H9 (cell line): ENCODE measurements around the gene SP140L. TPM values are rescaled to one million over a fixed set of nuclear protein-coding genes. Genes with fewer than 3 reads are reported as not detected.

Source experiments
- DNase-seq: peaks from one replicate; pipeline ENCODE4 v3.0.0-alpha.2; 2017
- H2AFZ ChIP-seq: one replicate; pipeline ENCODE4 v1.6.1; 2013; ENCODE audit warnings: mild to moderate bottlenecking, low read length, control low read depth, moderate library complexity
- H2AK5ac ChIP-seq: 2 replicates; pipeline ENCODE4 v1.6.1; 2013; ENCODE audit warnings: low read length, control low read depth, mixed read lengths; ENCODE audit not compliant: insufficient read length
- H2BK120ac ChIP-seq: one replicate; pipeline ENCODE4 v1.6.1; 2013; ENCODE audit warnings: low read depth, mild to moderate bottlenecking, low read length, control low read depth, inconsistent platforms; ENCODE audit not compliant: poor library complexity, severe bottlenecking
- H2BK12ac ChIP-seq: 2 replicates; pipeline ENCODE4 v1.6.1; 2013; ENCODE audit warnings: low read length, control low read depth, mixed read lengths, low read depth; ENCODE audit not compliant: insufficient read length
- H2BK15ac ChIP-seq: 2 replicates; pipeline ENCODE4 v1.6.1; 2013; ENCODE audit warnings: low read depth, low read length, control low read depth
- H2BK20ac ChIP-seq: one replicate; pipeline ENCODE4 v1.6.1; 2013; ENCODE audit warnings: low read depth, mild to moderate bottlenecking, low read length, control low read depth, inconsistent platforms; ENCODE audit not compliant: poor library complexity, severe bottlenecking
- H2BK5ac ChIP-seq: 2 replicates; pipeline ENCODE4 v1.6.1; 2013; ENCODE audit warnings: low read length, control low read depth, mixed read lengths; ENCODE audit not compliant: insufficient read length
- H3K14ac ChIP-seq: 2 replicates; pipeline ENCODE4 v1.6.1; 2013; ENCODE audit warnings: low read length, control low read depth; ENCODE audit not compliant: insufficient read depth
- H3K18ac ChIP-seq: 2 replicates; pipeline ENCODE4 v1.6.1; 2013; ENCODE audit warnings: low read depth, mild to moderate bottlenecking, mixed read lengths, low read length, control low read depth; ENCODE audit not compliant: insufficient read length
- H3K23ac ChIP-seq: 2 replicates; pipeline ENCODE4 v1.6.1; 2013; ENCODE audit warnings: low read length, control low read depth, mixed read lengths, low read depth; ENCODE audit not compliant: insufficient read length
- H3K23me2 ChIP-seq: 2 replicates; pipeline ENCODE4 v1.6.1; 2013; ENCODE audit warnings: low read depth, mild to moderate bottlenecking, mixed read lengths, low read length, control low read depth; ENCODE audit not compliant: insufficient read length, poor library complexity, severe bottlenecking
- H3K27ac ChIP-seq: 2 replicates; pipeline ENCODE4 v1.5.1; 2013; ENCODE audit warnings: low read length, control low read depth, mixed read lengths, low read depth; ENCODE audit not compliant: insufficient read length
- H3K27me3 ChIP-seq: 2 replicates; pipeline ENCODE4 v1.6.1; 2013; ENCODE audit warnings: low read length, control low read depth, inconsistent platforms; ENCODE audit not compliant: insufficient read depth
- H3K4ac ChIP-seq: 2 replicates; pipeline ENCODE4 v1.6.1; 2013; ENCODE audit warnings: low read depth, mild to moderate bottlenecking, control low read depth, inconsistent platforms, low read length, moderate library complexity
- H3K4me1 ChIP-seq: 2 replicates; pipeline ENCODE4 v1.6.1; 2013; ENCODE audit warnings: low read length, control low read depth, inconsistent platforms; ENCODE audit not compliant: insufficient read depth
- H3K4me2 ChIP-seq: 2 replicates; pipeline ENCODE4 v1.6.1; 2013; ENCODE audit warnings: low read length, control low read depth, mixed read lengths; ENCODE audit not compliant: insufficient read length, insufficient read depth
- H3K56ac ChIP-seq: 2 replicates; pipeline ENCODE4 v1.6.1; 2013; ENCODE audit warnings: low read depth, mild to moderate bottlenecking, mixed read lengths, low read length, control low read depth; ENCODE audit not compliant: insufficient read length
- H3K79me1 ChIP-seq: 2 replicates; pipeline ENCODE4 v1.6.1; 2013; ENCODE audit warnings: low read depth, mild to moderate bottlenecking, moderate library complexity, low read length, control low read depth, inconsistent platforms; ENCODE audit not compliant: insufficient read depth, poor library complexity, severe bottlenecking
- H3K79me2 ChIP-seq: 2 replicates; pipeline ENCODE4 v1.6.1; 2013; ENCODE audit warnings: low read length, control low read depth, inconsistent platforms; ENCODE audit not compliant: insufficient read depth
- H3K9ac ChIP-seq: 2 replicates; pipeline ENCODE4 v1.6.1; 2013; ENCODE audit warnings: low read length, control low read depth, mixed read lengths; ENCODE audit not compliant: insufficient read length; ENCODE audit errors: extremely low read depth
- H3K9me3 ChIP-seq: one replicate; pipeline ENCODE4 v1.6.1; 2013; ENCODE audit warnings: low read depth, low read length, inconsistent platforms; ENCODE audit not compliant: control insufficient read depth
- H3T11ph ChIP-seq: one replicate; pipeline ENCODE4 v1.6.1; 2013; ENCODE audit warnings: mild to moderate bottlenecking, low read length, control low read depth, inconsistent platforms
- H4K20me1 ChIP-seq: one replicate; pipeline ENCODE4 v1.6.1; 2013; ENCODE audit not compliant: control insufficient read depth, insufficient read length, insufficient read depth
- H4K5ac ChIP-seq: 2 replicates; pipeline ENCODE4 v1.6.1; 2013; ENCODE audit warnings: low read depth, mild to moderate bottlenecking, mixed read lengths, low read length, control low read depth; ENCODE audit not compliant: insufficient read length
- H4K8ac ChIP-seq: replicated peaks from 2 replicates; pipeline ENCODE4 v1.6.1; 2013; ENCODE audit warnings: low read length, control low read depth, mixed read lengths, low read depth; ENCODE audit not compliant: insufficient read length
- H4K91ac ChIP-seq: 2 replicates; pipeline ENCODE4 v1.6.1; 2013; ENCODE audit warnings: low read depth, mild to moderate bottlenecking, moderate library complexity, mixed read lengths, low read length, control low read depth; ENCODE audit not compliant: insufficient read length
- H3K27ac Mint-ChIP-seq, 3 experiments: 2 replicates in 2 of 3; 3 replicates in 1 of 3; pipeline ENCODE4 v1.8.0; 2020 to 2021; ENCODE audit warnings: mixed read lengths in 3 of 3, mild to moderate bottlenecking in 1 of 3, moderate library complexity in 1 of 3
- H3K27me3 Mint-ChIP-seq: 2 replicates; pipeline ENCODE4 v1.8.0; 2021; ENCODE audit warnings: low read depth, mild to moderate bottlenecking, moderate library complexity, mixed read lengths
- H3K36me3 Mint-ChIP-seq, 3 experiments: 2 replicates in 2 of 3; 3 replicates in 1 of 3; pipeline ENCODE4 v1.8.0; 2020 to 2021; ENCODE audit warnings: low read depth in 3 of 3, mixed read lengths in 3 of 3; ENCODE audit not compliant: insufficient read depth in 1 of 3
- H3K4me1 Mint-ChIP-seq, 2 experiments: 2 replicates each; pipeline ENCODE4 v1.8.0; 2020; ENCODE audit warnings: mixed read lengths in 2 of 2
- H3K4me3 Mint-ChIP-seq, 2 experiments: 2 replicates in 1 of 2; 3 replicates in 1 of 2; pipeline ENCODE4 v1.8.0; 2020 to 2021; ENCODE audit warnings: mild to moderate bottlenecking in 2 of 2, mixed read lengths in 2 of 2, moderate library complexity in 1 of 2
- H3K9me3 Mint-ChIP-seq, 2 experiments: 2 replicates in 1 of 2; 3 replicates in 1 of 2; pipeline ENCODE4 v1.8.0; 2020; ENCODE audit warnings: mild to moderate bottlenecking in 2 of 2, mixed read lengths in 2 of 2, moderate library complexity in 1 of 2
- WGBS: extraction: QIAGEN DNeasy Blood & Tissue Kit; methylation state at CpG from one replicate; pipeline ENCODE4 v1.1.7; 2013; ENCODE audit warnings: missing lambda C conversion rate, low lambda C conversion rate, mixed read lengths; ENCODE audit not compliant: insufficient read length; ENCODE audit errors: extremely low coverage; 5-methylcytosine and 5-hydroxymethylcytosine counted together
- total RNA-seq: library from RNA; stranded (reverse); gene quantifications from 2 replicates; pipeline ENCODE4 v1.2.1, GENCODE V29; 2021
- TF ChIP-seq, protein P1 (sequence below): fragments of 200-600 bp; sonication (generic); conservative IDR thresholded peaks from 3 replicates; pipeline ENCODE4 v1.8.0; 2021; ENCODE audit warnings: antibody characterized with exemption, mild to moderate bottlenecking

The SP140L gene
- total RNA-seq, 1 experiment from 2014 or later = 1.3 TPM

DNA sequence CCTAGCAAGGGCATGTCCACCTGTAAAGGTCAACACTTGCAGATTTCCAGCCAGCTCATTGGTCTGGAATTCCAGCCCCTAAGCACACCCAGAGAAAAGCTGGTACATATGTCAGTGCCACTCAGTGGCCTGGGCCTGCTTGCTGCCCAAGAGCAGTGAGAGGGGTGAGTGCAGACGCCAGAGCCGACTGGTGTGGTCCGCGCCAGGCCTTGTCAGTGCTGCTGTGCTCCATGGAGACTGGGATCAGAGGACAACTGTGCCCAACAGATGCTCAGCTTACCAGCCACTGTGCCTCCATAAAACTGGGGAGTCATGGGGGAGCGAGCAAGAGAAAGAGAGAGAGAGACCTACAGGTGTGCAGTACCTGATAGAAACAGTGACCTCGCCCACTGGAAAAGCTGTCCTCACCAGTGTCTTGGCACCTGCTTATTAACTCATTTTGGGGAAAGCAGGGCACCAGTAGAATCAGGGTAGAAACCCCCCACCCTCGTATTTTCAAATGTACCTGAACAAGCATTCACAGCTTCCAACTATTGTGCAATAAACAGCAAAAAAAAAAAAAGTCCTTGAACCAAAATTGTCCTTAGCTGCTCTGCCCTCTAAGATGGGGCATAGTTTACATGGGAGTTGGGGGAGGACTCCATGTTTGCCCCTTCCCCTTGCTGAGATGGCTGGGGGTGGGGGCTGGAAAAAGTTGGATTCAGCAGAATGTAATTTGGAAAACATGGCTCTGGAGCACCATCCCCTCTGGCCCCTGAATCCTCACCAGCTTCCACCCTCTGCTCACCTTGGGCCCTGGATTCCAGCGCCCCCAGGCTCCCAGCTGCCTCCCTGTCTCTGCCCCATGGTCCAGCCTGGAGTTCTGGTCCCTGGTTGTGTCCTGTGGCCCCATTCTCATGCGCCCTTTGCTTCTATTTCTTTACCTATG lies 1.4 kb upstream of the SP140L start:
- H3K27me3 Mint-ChIP-seq = no peaks in the 10 kb centered on the region
- WGBS = no CpG with 5 or more reads among the region's 9 CpGs

More for the DNA sequence above, 1.4 kb upstream of the SP140L start:
- H4K5ac ChIP-seq = no peak overlapping the region
- no peak overlapping the region for H3K27ac ChIP-seq
- H4K8ac ChIP-seq = no peak overlapping the region
- peaks cover 5% of the 10 kb centered on the region in 2 experiments; a peak in 2 of 4 replicates for H3K4me1 Mint-ChIP-seq
- no peak overlapping the region for H3K18ac ChIP-seq
- H3K79me1 ChIP-seq = no peaks in the 10 kb centered on the region
- H2BK20ac ChIP-seq = no peak overlapping the region
- H3K79me2 ChIP-seq = no peaks in the 10 kb centered on the region
- H2BK12ac ChIP-seq = no peak overlapping the region
- H3K23me2 ChIP-seq = no peaks in the 10 kb centered on the region
- H3K9ac ChIP-seq = no peak overlapping the region
- no peak overlapping the region for H3K4me2 ChIP-seq
- no peak for DNase-seq
- no peak overlapping the region for H3K23ac ChIP-seq
- H3T11ph ChIP-seq = no peak overlapping the region
- H2BK15ac ChIP-seq = no peak overlapping the region
- H3K36me3 Mint-ChIP-seq = peaks cover 10 to 16% (median 13%) of the 10 kb centered on the region in 3 experiments; a peak in 6 of 7 replicates
- H2BK5ac ChIP-seq = no peak overlapping the region
- H2AFZ ChIP-seq = no peak overlapping the region
- H3K4me1 ChIP-seq = no peaks in the 10 kb centered on the region
- TF ChIP-seq, protein P1, sequence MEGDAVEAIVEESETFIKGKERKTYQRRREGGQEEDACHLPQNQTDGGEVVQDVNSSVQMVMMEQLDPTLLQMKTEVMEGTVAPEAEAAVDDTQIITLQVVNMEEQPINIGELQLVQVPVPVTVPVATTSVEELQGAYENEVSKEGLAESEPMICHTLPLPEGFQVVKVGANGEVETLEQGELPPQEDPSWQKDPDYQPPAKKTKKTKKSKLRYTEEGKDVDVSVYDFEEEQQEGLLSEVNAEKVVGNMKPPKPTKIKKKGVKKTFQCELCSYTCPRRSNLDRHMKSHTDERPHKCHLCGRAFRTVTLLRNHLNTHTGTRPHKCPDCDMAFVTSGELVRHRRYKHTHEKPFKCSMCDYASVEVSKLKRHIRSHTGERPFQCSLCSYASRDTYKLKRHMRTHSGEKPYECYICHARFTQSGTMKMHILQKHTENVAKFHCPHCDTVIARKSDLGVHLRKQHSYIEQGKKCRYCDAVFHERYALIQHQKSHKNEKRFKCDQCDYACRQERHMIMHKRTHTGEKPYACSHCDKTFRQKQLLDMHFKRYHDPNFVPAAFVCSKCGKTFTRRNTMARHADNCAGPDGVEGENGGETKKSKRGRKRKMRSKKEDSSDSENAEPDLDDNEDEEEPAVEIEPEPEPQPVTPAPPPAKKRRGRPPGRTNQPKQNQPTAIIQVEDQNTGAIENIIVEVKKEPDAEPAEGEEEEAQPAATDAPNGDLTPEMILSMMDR = no peak
- H3K27me3 ChIP-seq = no peaks in the 10 kb centered on the region
- peaks cover 14% of the 10 kb centered on the region for H3K9me3 ChIP-seq
- H4K20me1 ChIP-seq = no peaks in the 10 kb centered on the region
- H3K56ac ChIP-seq = no peak overlapping the region
- no peak overlapping the region for H2AK5ac ChIP-seq
- no peak overlapping the region for H3K4me3 Mint-ChIP-seq
- peaks cover 22 to 24% of the 10 kb centered on the region in 2 experiments for H3K9me3 Mint-ChIP-seq
- H3K4ac ChIP-seq = no peak overlapping the region
- no peak overlapping the region; the same call in 1 of the 2 replicates for H3K14ac ChIP-seq
- no peak overlapping the region for H2BK120ac ChIP-seq
- H3K27ac Mint-ChIP-seq = peak overlapping the region in 1 of 3 experiments; percentile 67; a peak in 1 of 7 replicates
- no peak overlapping the region for H4K91ac ChIP-seq
